ENCODE data around the gene WDR74. TPM values are rescaled to one million over a fixed set of nuclear protein-coding genes. Genes with fewer than 3 reads are reported as not detected.

WDR74 gene
- total RNA-seq, 1 donor from 2014 or later: 34.5 TPM

- ATAC-seq: peak; percentile 10
- DNase-seq (ENCODE audit: low spot score): no peak
- intact Hi-C loops (cut with DNase I): no loop called here
Observed at GRCh38 chr11:62805961-62806441, 33.4 kb downstream of the WDR74 start.

DNA sequence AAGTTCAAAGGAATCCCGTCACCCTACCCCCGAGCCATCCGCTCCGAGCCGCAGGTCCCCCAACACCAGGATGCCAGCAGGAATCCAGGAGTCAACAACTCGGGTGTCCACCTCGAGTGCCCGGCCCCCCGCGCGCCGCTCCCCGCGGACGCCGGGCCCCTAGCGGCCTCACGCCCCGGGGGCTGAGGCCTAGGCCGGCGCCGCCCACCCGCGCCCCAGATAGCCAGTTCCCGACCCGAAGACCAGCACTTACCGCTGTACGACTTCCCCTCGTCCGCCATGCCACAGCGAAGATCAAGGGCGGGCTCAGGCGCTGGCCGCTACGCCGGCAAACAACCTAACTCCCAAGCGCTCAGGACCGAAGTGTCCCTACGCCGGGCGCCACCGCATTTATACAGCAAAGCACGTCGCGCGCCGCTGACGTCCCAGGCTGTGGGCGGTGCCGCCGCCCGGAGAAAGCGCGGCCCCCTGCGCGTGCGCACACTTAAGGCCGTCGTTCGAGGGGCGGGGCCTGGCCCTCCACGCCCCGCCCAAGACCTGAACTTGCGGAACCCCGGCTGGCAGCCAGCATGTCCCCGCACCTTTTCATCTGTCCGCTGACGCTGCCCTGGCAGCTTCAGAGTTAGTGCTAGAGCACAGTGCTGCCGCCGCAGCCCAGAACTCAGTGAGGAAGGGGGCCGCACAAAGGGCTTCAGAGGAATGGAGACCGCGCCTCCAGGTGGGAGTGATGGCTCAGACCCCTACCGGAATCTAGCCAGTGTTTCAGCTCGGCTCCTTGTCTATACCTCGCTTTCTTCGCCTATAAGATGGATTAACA is 34.1 kb downstream of the WDR74 start, which contains the start of gene NXF1:
TSS of gene NXF1 (minus strand) at position 365 of the 817 bp plus-strand sequence. CDS start at position 281, 84 bp downstream.
- ATAC-seq (peak; percentile 98), DNase-seq (ENCODE audit: low spot score) (peak; percentile 97)
- intact Hi-C loops (cut with DNase I): no loop called here

DNA sequence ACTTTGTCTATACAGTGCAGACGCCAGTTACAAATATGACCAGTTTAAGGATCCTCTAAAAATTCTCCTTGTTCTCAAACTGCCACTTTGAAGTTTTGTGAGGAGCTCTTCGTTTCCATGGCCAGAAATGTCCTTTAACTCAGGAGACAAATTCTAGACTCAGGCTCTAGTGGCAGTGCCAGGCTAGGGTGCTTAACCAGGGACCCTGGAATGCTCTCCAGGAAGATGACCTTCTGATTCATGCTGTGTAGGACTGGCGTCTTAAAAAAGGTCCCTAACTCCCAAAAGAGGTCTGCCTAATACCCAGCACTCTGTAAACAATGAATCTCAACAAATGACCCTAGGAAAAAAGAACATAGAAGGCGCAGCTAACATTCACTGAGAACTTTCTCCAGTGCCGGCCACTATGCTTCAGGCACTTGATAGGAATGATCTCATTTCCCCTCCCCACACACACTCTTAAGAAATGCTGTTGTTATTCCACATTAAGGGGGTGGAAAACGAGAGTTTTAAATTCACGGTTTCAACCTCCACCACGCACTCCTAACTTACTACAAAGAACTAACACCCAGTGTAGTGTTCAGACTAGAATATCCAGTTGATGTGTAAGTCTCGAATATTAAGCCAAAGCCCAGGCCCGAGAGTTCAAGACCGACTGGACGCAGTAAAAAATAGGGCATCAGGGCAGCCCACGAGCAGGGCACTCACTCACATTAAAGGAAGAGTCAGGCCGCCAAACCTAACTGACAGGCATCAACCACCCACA is 34.9 kb downstream of the WDR74 start:
- ATAC-seq (no peak), DNase-seq (ENCODE audit: low spot score) (no peak)
- intact Hi-C loops (cut with DNase I): no loop called here

DNA sequence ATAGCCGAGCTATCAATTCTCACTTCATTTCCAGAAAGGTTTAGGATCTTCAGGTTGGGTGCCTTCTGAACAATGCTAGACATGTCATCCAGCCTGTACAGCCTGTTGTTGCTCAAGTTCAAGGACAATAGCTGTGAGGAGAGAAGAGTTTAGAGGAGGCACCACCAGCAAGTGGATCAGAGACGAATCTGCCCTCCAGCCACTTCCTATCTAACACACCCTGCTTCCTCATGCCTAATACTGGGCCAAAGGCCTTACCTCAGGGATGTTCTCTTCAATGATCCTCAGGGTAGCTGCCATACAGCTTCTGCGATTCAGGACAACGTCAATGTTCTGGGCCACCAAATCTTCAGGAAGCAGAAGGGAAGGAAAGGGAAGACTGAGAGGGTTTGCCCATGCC is 38.3 kb downstream of the WDR74 start:
- no peak for ATAC-seq
- intact Hi-C loops (cut with DNase I): no loop called here
- DNase-seq (ENCODE audit: low spot score): no peak

DNA sequence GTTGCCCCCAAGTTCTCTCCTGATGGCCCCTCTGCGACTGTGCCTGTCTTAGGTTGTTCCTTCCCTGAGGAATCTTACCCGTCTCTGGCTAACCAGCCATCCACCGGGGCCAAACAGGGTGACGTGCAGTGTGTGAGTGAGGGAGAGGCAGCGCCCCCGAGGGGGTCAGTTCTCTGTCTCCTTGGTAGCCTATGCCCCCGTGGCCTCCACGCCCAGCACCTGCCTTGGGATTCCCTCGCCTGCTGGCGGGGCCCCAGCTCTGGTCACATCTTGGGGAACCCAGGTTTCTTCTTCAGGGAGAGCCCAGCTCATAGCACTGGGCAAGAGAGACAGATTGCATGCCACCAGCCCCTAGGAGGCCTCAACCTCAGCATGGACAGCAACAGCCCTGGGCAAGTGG is 39.9 kb downstream of the WDR74 start:
- intact Hi-C loops (cut with DNase I): no loop called here
- DNase-seq (ENCODE audit: low spot score) (no peak), ATAC-seq (no peak)

DNA sequence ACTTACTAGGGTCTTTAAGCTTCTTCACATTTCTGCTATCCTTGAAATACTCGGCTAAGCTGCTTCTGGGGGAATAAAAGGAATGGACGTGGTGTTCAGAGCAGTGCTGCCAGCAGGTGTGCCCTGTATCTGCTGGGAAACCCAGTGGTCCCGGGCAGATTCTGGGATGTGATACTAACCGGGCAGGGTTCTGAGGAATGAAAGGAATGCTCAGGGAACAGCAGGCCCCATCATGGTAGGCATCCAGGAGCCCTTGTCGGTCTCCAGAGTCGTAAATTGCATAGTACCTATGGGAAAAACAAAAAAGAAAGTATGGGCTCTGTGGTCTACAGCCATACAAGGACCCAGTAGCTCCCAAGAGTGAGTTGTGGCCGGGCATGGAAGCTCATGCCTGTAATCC is 43.1 kb downstream of the WDR74 start:
- ATAC-seq (no peak), DNase-seq (ENCODE audit: low spot score) (no peak)
- intact Hi-C loops (cut with DNase I): no loop called here

DNA sequence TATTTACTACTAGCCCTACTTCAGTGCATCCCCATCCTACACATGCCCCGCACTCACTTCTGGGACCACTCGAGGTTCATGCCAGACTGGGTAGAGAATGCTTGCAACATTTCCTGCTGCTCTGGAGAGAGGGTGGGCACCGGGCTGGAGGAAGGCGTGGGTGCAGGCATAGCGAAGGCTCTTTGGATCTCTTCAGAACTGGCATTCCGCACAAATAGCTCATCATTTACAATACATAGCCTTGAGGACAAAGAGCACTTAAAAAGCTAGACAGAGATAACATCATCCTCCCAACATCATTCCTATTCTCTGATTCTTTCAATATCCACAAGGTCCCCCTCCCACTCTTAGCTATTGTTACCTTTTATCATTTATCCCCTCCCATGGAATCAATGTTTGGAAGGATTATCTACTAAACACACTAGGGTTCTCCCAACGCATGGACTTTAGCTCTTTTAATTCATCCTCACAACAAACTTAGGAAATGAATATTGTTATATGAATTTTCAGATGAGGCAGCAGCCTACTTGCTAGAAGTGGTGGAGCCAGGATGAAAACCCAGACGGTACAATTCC is 45.1 kb downstream of the WDR74 start:
- DNase-seq (ENCODE audit: low spot score): no peak
- intact Hi-C loops (cut with DNase I): no loop called here
- no peak for ATAC-seq

GRCh38 chr11:62792202-62792575 is 47.2 kb downstream of the WDR74 start:
- ATAC-seq (peak; percentile 8), DNase-seq (ENCODE audit: low spot score) (no peak)
- intact Hi-C loops (cut with DNase I): no loop called here

- peak; percentile 93 for ATAC-seq
- intact Hi-C loops (cut with DNase I): no loop called here
- peak; percentile 93 for DNase-seq (ENCODE audit: low spot score)
Observed at GRCh38 chr11:62791501-62792201, 47.7 kb downstream of the WDR74 start, which contains the start of gene TMEM223. TSS of gene TMEM223 (minus strand) at chr11:62792006. CDS start at chr11:62791994, 12 bp downstream.

DNA sequence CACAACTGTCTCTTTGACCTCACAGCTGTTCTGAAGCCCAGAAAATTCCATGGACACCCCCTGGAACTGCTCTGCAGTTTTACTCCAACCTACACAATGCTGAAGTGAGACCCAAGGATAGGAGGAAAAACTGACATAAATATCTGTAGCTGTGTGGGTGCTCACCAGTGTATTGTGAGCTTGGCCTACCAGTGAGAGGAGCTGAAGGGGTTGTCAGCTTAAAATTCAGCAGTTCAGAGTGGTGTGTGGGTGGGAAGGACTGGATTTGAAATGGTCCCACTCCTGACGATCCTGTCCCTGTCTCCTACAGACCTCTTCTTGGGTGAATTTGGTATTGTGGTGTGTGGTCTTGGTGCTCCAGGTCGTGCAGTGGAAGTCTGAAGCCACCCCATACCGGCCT is 49.8 kb downstream of the WDR74 start:
- intact Hi-C loops (cut with DNase I): loop anchor here (5.0 kb wide), 1 partner anchor 73 kb away; no protein-coding TSS in a partner anchor
- ATAC-seq (no peak), DNase-seq (ENCODE audit: low spot score) (no peak)

- ATAC-seq: no peak
- no peak for DNase-seq (ENCODE audit: low spot score)
- intact Hi-C loops (cut with DNase I): loop anchor here (5.0 kb wide), 1 partner anchor 73 kb away; no protein-coding TSS in a partner anchor
Observed at GRCh38 chr11:62788991-62789390, 50.4 kb downstream of the WDR74 start.

DNA sequence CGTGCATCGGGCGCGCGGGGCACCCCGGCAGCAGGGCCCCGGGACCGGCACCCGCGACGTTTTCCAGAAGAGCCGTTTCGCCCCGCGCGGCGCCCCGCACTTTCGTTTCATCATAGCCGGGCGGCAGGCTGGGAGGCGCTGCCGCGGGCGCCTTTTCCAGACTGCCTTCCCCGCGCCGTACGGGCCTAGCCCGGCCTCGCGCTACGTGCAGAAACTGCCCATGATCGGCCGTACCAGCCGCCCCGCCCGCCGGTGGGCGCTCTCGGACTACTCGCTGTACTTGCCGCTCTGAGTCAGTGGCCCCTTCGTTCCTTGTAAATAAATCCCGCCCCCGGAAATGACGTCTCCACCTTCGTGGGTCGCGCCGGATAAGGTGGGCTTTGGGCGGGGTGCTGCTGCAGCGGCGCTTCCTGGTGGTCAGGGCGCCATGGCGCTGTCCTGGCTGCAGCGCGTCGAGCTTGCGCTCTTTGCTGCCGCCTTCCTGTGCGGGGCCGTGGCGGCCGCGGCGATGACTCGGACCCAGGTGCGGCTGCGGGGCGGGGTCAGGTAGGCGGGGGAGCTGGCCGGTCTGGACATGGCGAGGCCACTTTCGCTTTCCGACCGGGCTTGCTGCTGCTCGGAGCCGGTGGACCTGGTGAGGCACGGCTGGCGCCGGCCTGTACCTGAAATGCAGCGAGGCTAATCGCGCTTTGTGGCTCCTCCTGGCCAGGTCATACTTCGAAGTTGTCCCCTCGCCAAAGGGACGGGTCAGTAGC is 52.2 kb downstream of the WDR74 start, which contains the start of gene TMEM179B:
TSS of gene TMEM179B (plus strand) at position 398 of the 755 bp plus-strand sequence. CDS start at position 428, 30 bp downstream.
- peak; percentile 92 for ATAC-seq
- intact Hi-C loops (cut with DNase I): loop anchor here (5.0 kb wide), 1 partner anchor 75 kb away; no protein-coding TSS in a partner anchor
- peak; percentile 99 for DNase-seq (ENCODE audit: low spot score)

DNA sequence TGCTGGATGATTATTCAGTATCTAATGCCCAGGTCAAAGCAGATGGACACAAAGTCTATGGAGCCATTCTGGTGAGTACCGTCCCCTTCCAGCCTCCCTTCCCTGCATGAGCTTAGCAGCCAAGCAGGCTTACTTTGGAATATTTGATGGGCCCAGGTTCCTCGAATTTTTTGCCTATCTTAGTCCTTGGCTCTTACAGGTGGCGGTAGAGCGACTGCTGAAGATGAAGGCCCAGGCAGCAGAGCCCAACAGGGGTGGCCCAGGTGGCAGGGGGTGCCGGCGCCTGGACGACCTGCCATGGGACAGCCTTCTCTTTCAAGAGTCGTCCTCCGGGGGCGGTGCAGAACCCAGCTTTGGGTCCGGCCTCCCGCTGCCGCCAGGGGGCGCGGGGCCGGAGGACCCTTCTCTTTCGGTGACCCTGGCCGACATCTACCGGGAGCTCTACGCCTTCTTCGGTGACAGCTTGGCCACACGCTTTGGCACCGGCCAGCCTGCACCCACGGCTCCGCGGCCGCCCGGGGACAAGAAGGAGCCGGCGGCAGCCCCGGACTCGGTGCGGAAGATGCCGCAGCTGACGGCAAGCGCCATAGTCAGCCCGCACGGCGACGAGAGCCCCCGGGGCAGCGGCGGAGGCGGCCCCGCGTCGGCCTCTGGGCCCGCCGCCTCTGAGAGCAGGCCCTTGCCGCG is 52.9 kb downstream of the WDR74 start:
- DNase-seq (ENCODE audit: low spot score): peak; percentile 91
- peak; percentile 85 for ATAC-seq
- intact Hi-C loops (cut with DNase I): loop anchor here (5.0 kb wide), 1 partner anchor 76 kb away; no protein-coding TSS in a partner anchor

Small RNAs within 50 kb of the gene (microRNA-seq; reads per million reads assigned to microRNA genes)
- gene MIR6514: not detected
- gene MIR6748: not detected

Other genes starting within 250 kb of the WDR74 start
- gene TUT1, start 248.1 kb downstream of the WDR74 start, total RNA-seq: 20.7 TPM
- 86.6 TPM for gene MTA2, start 237.7 kb downstream of the WDR74 start, total RNA-seq
- gene EML3, start 226.8 kb downstream of the WDR74 start, total RNA-seq: 113 TPM
- 15.2 TPM for gene ROM1, start 226.3 kb downstream of the WDR74 start, total RNA-seq
- gene B3GAT3, start 217.6 kb downstream of the WDR74 start, total RNA-seq: 38.7 TPM
- 219 TPM for gene GANAB, start 193.0 kb downstream of the WDR74 start, total RNA-seq
- gene INTS5, start 186.3 kb downstream of the WDR74 start, total RNA-seq: 12.3 TPM
- gene C11orf98, start 174.4 kb downstream of the WDR74 start, total RNA-seq: 25.1 TPM
- gene CSKMT, start 174.3 kb downstream of the WDR74 start, total RNA-seq: 7.1 TPM
- gene UQCC3, start 167.9 kb downstream of the WDR74 start, total RNA-seq: 7.1 TPM
- 4.9 TPM for gene LBHD1, start 167.3 kb downstream of the WDR74 start, total RNA-seq
- gene UBXN1, start 160.5 kb downstream of the WDR74 start, total RNA-seq: 79.6 TPM
- gene LRRN4CL, start 150.1 kb downstream of the WDR74 start, total RNA-seq: 28.4 TPM
- gene BSCL2, start 132.2 kb downstream of the WDR74 start, total RNA-seq: 44.5 TPM
- gene GNG3, start 131.9 kb downstream of the WDR74 start, total RNA-seq: 1.4 TPM
- 51.2 TPM for gene HNRNPUL2, start 112.1 kb downstream of the WDR74 start, total RNA-seq
- gene TTC9C, start 111.1 kb downstream of the WDR74 start, total RNA-seq: 30.9 TPM
- 9.8 TPM for gene ZBTB3, start 85.4 kb downstream of the WDR74 start, total RNA-seq
- 48.1 TPM for gene POLR2G, start 78.0 kb downstream of the WDR74 start, total RNA-seq
- gene TAF6L, start 68.2 kb downstream of the WDR74 start, total RNA-seq: 17.8 TPM
- gene TMEM179B, start 52.2 kb downstream of the WDR74 start, total RNA-seq: 29.6 TPM
- gene TMEM223, start 47.6 kb downstream of the WDR74 start, total RNA-seq: 10.4 TPM
- 81.8 TPM for gene NXF1, start 34.1 kb downstream of the WDR74 start, total RNA-seq
- gene STX5, start 7.5 kb downstream of the WDR74 start, total RNA-seq: 51.6 TPM
- not detected for gene TEX54, start 6.7 kb downstream of the WDR74 start, total RNA-seq
- 102 TPM for gene SLC3A2, start 41.3 kb upstream of the WDR74 start, total RNA-seq
- not detected for gene CHRM1, start 81.8 kb upstream of the WDR74 start, total RNA-seq
- not detected for gene SLC22A6, start 145.4 kb upstream of the WDR74 start, total RNA-seq
- not detected for gene SLC22A8, start 176.3 kb upstream of the WDR74 start, total RNA-seq